Astrocyte (in vitro differentiated cells and primary cell): ENCODE data around the gene VAPA.

Experiments used
- EZH2 ChIP-seq: IDR thresholded peaks from 2 replicates; pipeline ENCODE4 v1.6.1; 2012; ENCODE audit warnings: mild to moderate bottlenecking, low read length, inconsistent platforms; ENCODE audit not compliant: insufficient read depth
- TF ChIP-seq, protein P1 (sequence below): IDR thresholded peaks from 2 replicates; pipeline ENCODE4 v1.5.1; 2011; ENCODE audit warnings: low read depth, mild to moderate bottlenecking, inconsistent platforms, low read length, moderate library complexity; ENCODE audit not compliant: insufficient read depth

DNA sequence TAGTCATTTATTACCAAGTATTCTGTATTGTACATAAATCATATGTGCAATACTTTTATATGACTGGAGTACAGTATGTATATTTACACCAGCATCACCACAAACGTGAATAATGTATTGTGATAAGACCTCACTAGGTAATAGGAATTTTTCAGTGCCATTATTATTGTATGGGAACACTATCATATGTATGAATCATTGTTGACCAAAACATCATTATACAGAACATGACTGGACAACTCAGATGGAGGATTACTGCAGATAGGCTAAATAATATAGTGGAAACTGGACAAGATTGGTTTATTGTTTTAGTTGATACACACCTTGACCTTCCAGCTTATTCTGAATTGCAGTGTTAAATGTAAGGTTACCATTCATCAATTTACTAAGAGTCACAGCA lies 33.4 kb downstream of the VAPA start:
- TF ChIP-seq EZH2: no peak
- TF ChIP-seq, protein P1, sequence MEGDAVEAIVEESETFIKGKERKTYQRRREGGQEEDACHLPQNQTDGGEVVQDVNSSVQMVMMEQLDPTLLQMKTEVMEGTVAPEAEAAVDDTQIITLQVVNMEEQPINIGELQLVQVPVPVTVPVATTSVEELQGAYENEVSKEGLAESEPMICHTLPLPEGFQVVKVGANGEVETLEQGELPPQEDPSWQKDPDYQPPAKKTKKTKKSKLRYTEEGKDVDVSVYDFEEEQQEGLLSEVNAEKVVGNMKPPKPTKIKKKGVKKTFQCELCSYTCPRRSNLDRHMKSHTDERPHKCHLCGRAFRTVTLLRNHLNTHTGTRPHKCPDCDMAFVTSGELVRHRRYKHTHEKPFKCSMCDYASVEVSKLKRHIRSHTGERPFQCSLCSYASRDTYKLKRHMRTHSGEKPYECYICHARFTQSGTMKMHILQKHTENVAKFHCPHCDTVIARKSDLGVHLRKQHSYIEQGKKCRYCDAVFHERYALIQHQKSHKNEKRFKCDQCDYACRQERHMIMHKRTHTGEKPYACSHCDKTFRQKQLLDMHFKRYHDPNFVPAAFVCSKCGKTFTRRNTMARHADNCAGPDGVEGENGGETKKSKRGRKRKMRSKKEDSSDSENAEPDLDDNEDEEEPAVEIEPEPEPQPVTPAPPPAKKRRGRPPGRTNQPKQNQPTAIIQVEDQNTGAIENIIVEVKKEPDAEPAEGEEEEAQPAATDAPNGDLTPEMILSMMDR: no peak
